Cardiac septum (tissue), 1 donor: Measurements from ENCODE around the gene TCF7L2. TPM values are rescaled to one million over a fixed set of nuclear protein-coding genes. Genes with fewer than 3 reads are reported as not detected.

ENCODE experiments used
- DNase-seq: peaks from one replicate; pipeline ENCODE4 v3.0.0-alpha.2; 2020; ENCODE audit warnings: low spot score
- intact Hi-C: fragments of 100-400 bp; cut with DNase I; formaldehyde crosslinking; loops from one replicate; pipeline ENCODE4 v1.14.0; 2022
- total RNA-seq: library from RNA; stranded (reverse); fragmentation: NEBNext Ultra II Directional; extraction: Animal tissue kit (Norgen Biotek cat#: 25700); gene quantifications from one replicate; pipeline ENCODE4 v1.2.1, GENCODE V29; 2021
- donor health status: DM: no; HTN: no; CAD: no.

Gene TCF7L2
- total RNA-seq, 1 donor from 2014 or later = 11.7 TPM

- intact Hi-C loops = loop anchor here (5.0 kb wide), 1 partner anchor 119 kb away; the partner anchor contains the start of gene TCF7L2
- peak; percentile 87 for DNase-seq
Measured at GRCh38 chr10:113071446-113071845, 121.4 kb downstream of the TCF7L2 start.

GRCh38 chr10:113073549-113074189 is 123.6 kb downstream of the TCF7L2 start:
- DNase-seq = peak; percentile 85
- intact Hi-C loops = loop anchor here (5.0 kb wide), 1 partner anchor 121 kb away; the partner anchor contains the start of gene TCF7L2

GRCh38 chr10:113076949-113077348 is 126.9 kb downstream of the TCF7L2 start:
- no peak for DNase-seq
- intact Hi-C loops = no loop called here

GRCh38 chr10:113078282-113078907 is 128.3 kb downstream of the TCF7L2 start:
- no peak for DNase-seq
- intact Hi-C loops = no loop called here

GRCh38 chr10:113080061-113080924 is 130.2 kb downstream of the TCF7L2 start:
- DNase-seq = no peak
- intact Hi-C loops = no loop called here

- intact Hi-C loops = no loop called here
- no peak for DNase-seq
Measured at GRCh38 chr10:113080925-113081229, 130.8 kb downstream of the TCF7L2 start.

- intact Hi-C loops = no loop called here
- DNase-seq = no peak
Measured at GRCh38 chr10:113084031-113084430, 134.0 kb downstream of the TCF7L2 start.

- no peak for DNase-seq
- intact Hi-C loops = no loop called here
Measured at GRCh38 chr10:113085776-113086175, 135.7 kb downstream of the TCF7L2 start.

- DNase-seq = no peak
- intact Hi-C loops = no loop called here
Measured at GRCh38 chr10:113086282-113086681, 136.2 kb downstream of the TCF7L2 start.

GRCh38 chr10:113087165-113088029 is 137.3 kb downstream of the TCF7L2 start:
- intact Hi-C loops = no loop called here
- DNase-seq = no peak

GRCh38 chr10:113088194-113088593 is 138.1 kb downstream of the TCF7L2 start:
- DNase-seq = no peak
- intact Hi-C loops = no loop called here

GRCh38 chr10:113089551-113089950 is 139.5 kb downstream of the TCF7L2 start:
- no peak for DNase-seq
- intact Hi-C loops = no loop called here

GRCh38 chr10:113091920-113092319 is 141.9 kb downstream of the TCF7L2 start:
- no peak for DNase-seq
- intact Hi-C loops = no loop called here

- intact Hi-C loops = no loop called here
- DNase-seq = no peak
Measured at GRCh38 chr10:113093188-113094113, 143.4 kb downstream of the TCF7L2 start.

- no peak for DNase-seq
- intact Hi-C loops = no loop called here
Measured at GRCh38 chr10:113094114-113094486, 144.1 kb downstream of the TCF7L2 start.

- DNase-seq = no peak
Measured at GRCh38 chr10:113095419-113096127, 145.5 kb downstream of the TCF7L2 start.

GRCh38 chr10:113096128-113096996 is 146.3 kb downstream of the TCF7L2 start:
- intact Hi-C loops = no loop called here
- no peak for DNase-seq

More at GRCh38 chr10:113095419-113096127, 145.5 kb downstream of the TCF7L2 start:
- intact Hi-C loops = no loop called here
